ENCODE results near the gene LTBP2. TPM values are rescaled to one million over a fixed set of nuclear protein-coding genes. Genes with fewer than 3 reads are reported as not detected.

Gene LTBP2
- total and polyA plus RNA-seq, 2 of the 8 experiments (the other 6 are each of a cell fraction or from before 2014, with no cell fraction given) = 0.48 to 0.89 TPM

DNA sequence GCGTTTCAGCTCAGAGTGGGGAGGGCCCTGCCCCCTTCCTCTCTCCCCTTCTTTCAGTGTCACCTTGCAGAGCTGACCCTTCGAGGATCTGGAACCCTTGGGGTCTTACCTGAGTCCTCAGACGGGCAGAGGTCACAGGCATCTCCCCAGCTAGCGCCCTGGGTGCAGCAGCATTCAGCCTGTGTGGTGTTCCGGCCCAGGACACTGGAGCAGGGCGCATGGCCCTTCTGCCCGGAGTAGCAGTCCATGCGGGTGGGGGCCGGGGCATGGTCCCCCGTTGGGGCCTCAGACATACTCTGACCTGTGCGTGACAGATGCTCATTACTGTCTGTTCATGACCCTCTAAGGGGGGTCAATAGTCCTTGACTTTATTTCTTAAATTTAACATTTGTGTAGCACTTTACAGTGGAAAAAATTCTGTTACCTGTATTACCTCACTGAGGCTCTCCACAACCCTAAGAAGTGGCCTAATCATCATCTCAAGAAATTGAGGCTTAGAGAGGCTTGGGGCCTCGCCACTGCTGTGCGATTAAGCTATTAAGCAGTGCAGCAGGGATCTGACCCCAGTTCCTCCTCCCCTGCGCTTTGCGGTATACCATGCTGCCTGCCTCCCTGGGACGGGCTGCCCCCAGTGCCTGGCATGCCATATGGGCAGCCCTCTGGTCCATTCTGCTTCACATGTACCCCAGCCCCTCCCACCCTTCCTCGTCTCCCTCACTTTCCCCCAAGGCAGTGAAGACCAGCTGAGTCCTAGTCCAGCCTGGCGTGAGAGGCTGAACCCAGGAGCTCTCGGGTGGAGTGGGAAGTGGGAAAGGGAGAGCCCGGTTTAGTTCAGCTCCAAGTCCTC is 106.9 kb downstream of the LTBP2 start (continued):
- no peak for TF ChIP-seq SUZ12 (IDR thresholded peaks at IDR 0.05; ENCODE audit: low read length)
- TF ChIP-seq EGR1 (IDR thresholded peaks at IDR 0.05; ENCODE audit: borderline replicate concordance, low read depth, low read length) = no peak
- TF ChIP-seq, protein P1, sequence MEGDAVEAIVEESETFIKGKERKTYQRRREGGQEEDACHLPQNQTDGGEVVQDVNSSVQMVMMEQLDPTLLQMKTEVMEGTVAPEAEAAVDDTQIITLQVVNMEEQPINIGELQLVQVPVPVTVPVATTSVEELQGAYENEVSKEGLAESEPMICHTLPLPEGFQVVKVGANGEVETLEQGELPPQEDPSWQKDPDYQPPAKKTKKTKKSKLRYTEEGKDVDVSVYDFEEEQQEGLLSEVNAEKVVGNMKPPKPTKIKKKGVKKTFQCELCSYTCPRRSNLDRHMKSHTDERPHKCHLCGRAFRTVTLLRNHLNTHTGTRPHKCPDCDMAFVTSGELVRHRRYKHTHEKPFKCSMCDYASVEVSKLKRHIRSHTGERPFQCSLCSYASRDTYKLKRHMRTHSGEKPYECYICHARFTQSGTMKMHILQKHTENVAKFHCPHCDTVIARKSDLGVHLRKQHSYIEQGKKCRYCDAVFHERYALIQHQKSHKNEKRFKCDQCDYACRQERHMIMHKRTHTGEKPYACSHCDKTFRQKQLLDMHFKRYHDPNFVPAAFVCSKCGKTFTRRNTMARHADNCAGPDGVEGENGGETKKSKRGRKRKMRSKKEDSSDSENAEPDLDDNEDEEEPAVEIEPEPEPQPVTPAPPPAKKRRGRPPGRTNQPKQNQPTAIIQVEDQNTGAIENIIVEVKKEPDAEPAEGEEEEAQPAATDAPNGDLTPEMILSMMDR (IDR thresholded peaks at IDR 0.05; ENCODE audit: control extremely low read depth in 1 of 3, insufficient read depth in 1 of 3, low read depth in 1 of 3, low read length in 3 of 3) = no peak
- no peak for TF ChIP-seq TCF12 (IDR thresholded peaks at IDR 0.05; ENCODE audit: low read depth, low read length)

Measured in H1 (cell line).